HG03095 (cell line): ENCODE data around the gene UNC119B.

Experiments used
- ATAC-seq: cut with Tn5 transposase; IDR thresholded peaks from one replicate; pipeline ENCODE4 v1.9.1; 2021; ENCODE audit warnings: moderate library complexity; ENCODE audit not compliant: unreplicated experiment

The UNC119B gene

GRCh38 chr12:120687578-120688289 lies 22.5 kb upstream of the UNC119B start:
- no peak for ATAC-seq

GRCh38 chr12:120688527-120689071 lies 21.7 kb upstream of the UNC119B start:
- no peak for ATAC-seq

DNA sequence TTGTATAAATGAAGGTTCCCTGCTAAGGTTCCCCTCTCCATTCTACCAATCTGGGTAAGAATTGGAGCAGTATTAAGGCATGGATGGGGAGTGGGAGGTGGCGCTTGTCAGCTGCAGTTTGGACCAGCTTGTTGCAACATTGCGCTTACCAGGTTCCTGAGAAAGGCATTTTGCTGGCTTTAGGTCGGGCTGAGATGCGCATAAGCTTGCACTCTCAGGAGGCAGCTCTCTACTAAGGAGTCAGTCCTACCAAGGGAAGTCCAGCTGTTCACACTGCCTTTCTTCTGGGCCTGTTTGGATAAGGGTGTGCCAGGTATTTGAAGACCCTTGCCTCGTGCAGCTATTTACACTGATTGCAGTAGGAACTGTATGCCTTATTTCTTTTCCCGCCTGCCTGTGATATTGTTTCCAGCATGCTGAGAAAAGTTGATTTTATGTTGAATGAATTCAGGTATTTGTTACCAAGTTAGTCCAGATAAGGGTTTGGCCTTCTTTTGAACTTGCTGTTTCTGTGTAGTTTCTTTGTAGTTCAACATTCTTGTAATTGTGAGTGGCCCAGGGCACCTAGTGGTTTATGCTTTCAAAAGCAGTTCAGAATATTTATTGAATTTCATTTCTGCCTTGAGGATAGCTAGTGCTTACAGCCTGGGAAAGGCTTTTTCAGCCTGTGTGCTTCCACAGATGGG lies 20.7 kb upstream of the UNC119B start:
- ATAC-seq, result no peak

GRCh38 chr12:120690083-120690450 lies 20.2 kb upstream of the UNC119B start:
- no peak for ATAC-seq

- ATAC-seq, result no peak
These were observed 19.3 kb upstream of the UNC119B start for GRCh38 chr12:120690978-120691377.

DNA sequence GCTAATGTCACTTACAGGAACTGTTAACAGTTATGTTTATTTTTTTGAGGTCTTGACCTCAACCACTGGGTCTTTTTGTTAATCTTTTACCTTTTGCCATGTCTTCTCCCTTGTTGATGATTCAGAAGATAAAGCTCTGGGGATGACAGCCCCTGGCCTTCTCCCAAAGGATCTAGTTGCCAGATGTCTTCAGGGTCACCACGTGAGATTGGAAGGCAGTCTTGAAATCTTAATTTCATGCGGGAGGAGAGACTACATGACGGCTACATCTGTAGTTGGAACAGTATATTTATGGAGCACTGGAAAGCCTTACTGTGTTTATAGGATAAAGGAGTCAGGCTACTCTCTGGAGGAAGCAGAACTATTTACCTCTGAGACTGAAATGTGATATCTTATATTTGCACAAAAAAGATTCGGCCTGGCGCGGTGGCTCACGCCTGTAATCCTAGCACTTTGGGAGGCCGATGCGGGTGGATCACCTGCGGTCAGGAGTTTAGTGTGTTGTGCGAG lies 17.7 kb upstream of the UNC119B start:
- no peak for ATAC-seq

GRCh38 chr12:120693848-120694247 lies 16.4 kb upstream of the UNC119B start:
- no peak for ATAC-seq

DNA sequence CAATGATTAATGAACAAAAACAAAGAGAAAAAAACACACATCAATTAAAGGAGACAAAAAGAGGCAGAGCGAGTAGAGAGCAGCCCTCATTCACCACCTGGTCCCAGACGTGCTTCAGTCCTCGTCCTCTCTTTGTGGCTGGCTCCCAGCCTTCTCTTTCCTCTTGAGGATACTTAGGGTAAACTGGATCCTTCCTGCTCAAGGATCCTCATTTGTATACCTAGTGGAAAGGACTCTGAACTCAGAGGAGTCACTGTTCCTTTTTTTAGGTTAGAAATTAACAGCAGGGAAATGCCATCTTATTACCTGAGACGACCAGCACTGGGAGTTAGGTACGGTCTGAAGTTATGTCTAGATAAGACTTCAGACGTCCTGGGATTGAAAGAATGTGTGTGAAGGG lies 13.6 kb upstream of the UNC119B start:
- ATAC-seq, result no peak

- no peak for ATAC-seq
These were observed 12.9 kb upstream of the UNC119B start for GRCh38 chr12:120697344-120697743.

GRCh38 chr12:120698665-120699064 lies 11.6 kb upstream of the UNC119B start:
- no peak for ATAC-seq

GRCh38 chr12:120699553-120699952 lies 10.7 kb upstream of the UNC119B start:
- ATAC-seq, result no peak

DNA sequence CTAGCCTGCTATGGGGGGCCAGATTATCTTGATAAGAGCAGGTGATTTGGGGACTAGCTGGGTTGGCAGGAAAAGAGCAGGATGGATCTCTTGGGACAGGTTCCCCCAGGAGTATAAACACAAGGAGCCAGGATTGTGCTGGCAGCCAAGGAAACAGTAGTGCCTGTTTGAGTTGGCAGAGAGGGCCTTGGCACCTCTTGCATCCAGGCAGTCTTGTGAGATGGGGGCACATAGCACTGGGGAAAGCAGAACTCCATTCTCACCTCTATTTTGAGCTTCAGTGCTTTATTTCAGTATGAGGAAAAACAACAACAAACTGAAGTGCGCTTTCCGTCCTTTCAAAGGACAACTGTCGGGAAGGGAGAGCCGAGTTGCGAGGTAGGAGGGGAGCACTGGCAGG lies 9.4 kb upstream of the UNC119B start:
- ATAC-seq, result no peak

DNA sequence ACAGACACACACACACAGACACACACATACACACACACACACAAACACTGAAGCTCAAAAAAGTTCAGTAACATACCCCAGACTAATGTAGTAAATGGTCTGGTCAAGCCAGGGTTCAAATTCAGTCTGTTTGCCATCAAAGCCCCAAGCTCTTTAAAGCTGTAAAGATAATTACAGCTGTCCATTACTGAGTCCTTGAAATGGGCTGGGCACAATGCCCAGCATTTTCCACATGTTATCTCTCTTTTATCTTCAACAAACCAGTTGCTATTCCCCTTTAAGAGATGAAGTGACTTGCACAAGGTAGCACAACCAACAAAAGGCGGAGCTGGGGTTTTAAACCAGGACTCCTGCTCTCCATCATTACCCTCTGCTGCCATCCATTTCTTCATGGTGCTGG lies 7.6 kb upstream of the UNC119B start:
- no peak for ATAC-seq

DNA sequence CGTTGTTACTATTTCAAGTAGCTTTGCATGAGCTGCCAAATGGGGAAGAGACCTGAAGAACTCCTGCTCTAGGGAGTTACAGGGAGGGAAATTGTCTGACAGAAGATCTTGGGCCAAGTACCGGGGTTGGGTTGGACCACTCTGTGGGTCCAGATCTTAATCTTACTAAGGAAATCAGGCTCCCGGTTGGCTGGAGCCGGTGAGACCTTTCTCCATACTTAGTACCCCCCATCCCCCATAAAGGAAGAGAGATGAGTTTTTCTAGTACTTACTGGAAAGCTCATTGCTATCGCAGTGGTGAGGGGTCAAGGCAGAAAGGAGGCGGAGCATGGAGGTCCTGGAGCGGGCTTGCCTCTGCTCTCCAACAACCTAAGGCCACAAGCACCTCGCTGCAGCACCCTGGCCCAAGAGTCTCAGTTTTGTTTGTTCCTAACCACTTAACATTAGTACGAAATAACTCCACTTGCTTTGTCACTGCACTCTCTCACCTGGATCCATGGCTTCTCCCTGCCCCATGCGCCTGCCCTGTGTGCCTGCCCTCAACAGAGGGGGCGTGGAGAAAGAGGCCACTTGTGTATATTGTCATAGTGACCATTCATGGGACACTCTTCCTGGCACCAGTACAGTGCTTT lies 6.8 kb upstream of the UNC119B start:
- no peak for ATAC-seq

GRCh38 chr12:120705618-120706017 lies 4.6 kb upstream of the UNC119B start:
- no peak for ATAC-seq

GRCh38 chr12:120706029-120706428 lies 4.2 kb upstream of the UNC119B start:
- ATAC-seq, result no peak

GRCh38 chr12:120708651-120709050 lies 1.6 kb upstream of the UNC119B start:
- ATAC-seq, result no peak

DNA sequence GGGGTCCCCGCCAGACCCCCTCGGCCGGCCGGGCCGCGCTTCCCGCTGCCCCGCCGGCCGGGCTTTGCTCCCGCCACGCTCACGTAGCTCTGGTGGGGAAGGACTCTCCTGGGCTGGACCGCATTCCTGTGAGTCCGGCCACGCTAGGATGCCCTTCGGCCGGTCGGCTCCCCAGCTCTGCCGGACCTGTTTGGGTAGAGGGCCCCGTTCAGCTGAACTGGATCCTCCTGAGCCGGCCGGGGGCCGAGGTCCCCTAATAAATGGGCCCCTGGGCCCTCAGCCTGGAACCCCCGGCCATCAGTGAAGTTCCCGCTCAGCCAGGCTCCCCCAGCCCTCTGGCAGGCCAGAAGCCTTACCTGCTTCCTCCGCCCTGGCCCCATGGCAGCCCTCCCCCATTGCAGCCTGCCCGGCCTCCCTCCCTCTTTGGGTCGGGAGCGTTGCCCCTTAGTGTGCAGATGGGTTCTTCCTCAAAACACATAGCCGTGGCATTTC lies 593 bp downstream of the UNC119B start:
- peak; percentile 36 for ATAC-seq

DNA sequence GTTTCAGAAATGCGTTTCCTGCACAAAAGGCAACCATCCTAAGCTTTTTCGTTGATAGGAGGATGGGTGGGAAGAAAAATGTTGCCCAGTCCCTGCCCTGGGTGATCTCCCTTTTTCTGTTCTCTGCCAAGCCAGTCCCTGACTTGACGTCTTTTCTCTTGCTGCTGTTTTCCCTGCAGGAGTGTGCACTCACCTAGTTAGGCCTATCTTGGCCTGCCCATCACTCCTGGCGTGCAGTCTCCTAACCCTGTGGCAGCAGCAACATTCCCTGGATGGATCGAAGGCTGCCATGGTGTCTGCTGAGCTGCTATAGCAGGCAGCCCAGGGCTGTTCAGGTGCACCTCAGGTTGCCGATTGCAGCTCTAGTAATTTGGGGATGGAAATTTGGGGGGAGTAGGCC lies 1.2 kb downstream of the UNC119B start:
- no peak for ATAC-seq

DNA sequence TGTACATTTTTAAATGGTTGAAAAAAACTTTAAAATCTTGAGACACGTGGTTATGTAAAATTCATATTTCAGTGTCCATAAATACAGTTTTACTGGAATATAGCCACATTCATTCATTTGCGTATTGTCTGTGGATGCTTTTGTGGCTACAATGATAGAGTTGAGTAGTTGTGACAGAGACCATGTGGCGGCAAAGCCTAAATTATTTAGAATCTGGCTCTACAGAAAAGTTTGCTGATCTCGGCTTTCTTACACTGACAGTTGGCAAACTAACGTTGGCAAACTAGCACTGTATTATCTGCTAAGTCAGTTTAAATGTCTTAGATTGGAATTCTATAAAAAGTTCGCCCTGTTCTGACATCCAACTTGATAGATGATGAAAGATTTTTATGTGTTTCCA lies 2.4 kb downstream of the UNC119B start:
- ATAC-seq, result no peak

GRCh38 chr12:120713861-120714482 lies 3.7 kb downstream of the UNC119B start:
- ATAC-seq, result no peak
